GM18502 (cell line): Measurements from ENCODE around the gene APMAP.

Experiments
- ATAC-seq: cut with Tn5 transposase; IDR thresholded peaks from one replicate; pipeline ENCODE4 v1.9.1; 2021; ENCODE audit warnings: mild to moderate bottlenecking; ENCODE audit not compliant: unreplicated experiment, poor library complexity

APMAP gene

DNA sequence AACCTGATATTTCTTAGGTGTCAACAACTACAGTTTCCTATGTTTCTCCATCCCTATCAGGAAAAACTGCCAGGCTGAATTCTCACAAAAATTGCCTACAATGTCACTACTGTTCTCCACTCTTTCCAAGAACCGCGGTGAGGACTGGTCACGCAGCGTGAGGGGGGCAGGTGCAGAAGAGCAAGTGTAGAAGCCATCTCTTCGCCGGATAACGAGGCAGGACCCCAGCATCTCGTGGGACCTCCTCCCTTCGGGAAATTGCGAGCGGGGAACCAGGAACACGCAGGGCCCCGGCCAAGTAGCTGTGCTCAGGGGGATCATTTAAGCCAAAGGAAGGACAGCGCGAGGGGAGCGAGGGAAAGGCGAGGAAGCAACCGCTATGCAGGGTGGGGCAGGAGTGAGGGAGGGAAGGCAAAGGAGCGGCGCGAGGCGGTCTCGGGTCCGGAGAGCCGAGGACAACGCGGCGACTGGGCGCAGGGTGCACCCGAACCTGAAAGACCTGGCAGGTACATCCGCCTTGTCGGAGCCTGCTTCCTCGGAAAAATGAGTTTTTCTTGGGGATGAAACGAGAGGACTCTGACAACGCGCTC, 559 bp downstream of the APMAP start:
- ATAC-seq, result peak; percentile 33

DNA sequence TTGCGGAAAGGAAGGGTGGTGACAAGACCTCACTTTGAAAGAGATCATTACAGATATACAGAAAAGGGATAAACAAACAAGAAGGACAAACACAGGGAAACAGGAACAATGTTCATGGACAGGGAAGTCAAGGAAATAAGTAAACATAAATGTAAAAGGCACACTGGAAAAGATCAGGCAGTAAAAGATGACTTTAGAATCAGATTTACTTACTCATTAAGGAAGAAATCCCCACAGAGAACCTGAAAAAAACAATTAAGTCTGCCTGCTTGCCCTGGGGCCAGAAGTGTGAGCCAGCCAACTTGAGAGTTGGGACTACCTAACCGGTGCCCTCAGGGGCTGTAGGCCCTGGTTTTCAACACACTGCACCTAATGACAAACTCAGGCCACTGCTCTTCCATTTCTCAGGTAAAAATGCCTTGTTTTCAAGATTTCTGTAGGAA, 1.7 kb downstream of the APMAP start:
- ATAC-seq, result no peak

DNA sequence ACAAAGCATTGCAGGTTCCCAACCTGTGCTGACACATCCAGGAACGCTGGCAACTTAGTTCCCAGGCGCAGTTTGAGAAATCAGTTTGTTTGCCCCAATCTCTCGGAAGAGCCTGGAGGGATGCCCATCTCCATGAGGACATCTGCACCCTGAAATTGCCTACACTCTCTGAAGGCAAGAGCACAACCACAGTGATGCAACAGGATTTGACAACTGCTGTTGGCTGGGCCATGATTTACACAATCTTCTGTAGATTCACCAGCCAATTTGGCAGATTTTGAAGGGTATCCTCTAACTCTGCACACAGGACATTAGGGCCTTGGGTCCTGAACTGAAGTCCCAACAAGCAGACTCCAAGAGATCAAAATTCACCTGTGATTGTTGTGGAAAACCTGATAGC, 3.4 kb downstream of the APMAP start:
- ATAC-seq, result no peak

- no peak for ATAC-seq
Measured at GRCh38 chr20:24987873-24988835, 4.4 kb downstream of the APMAP start.

GRCh38 chr20:24987244-24987643, 5.3 kb downstream of the APMAP start:
- no peak for ATAC-seq

- ATAC-seq, result no peak
Measured at GRCh38 chr20:24986436-24987015, 6.0 kb downstream of the APMAP start.

DNA sequence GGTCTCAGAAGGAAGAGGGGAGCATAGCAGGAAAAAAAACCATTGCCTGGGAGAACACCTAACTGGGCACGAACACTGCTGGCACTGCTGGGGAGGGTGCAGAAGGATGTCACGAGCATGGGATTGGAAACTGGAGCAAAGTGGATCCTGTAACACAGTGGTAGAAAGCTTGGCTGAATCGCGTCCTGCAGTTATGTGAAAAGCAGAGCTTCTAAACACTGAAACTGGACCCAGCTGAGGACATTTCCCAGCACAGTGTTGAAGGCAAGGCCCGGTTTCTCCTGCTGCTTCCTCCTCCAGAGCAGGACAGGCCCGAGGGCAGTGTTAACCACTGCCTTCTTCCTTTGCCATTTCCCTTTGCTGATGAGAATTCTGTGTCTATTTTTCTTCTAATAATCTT, 6.7 kb downstream of the APMAP start:
- no peak for ATAC-seq

DNA sequence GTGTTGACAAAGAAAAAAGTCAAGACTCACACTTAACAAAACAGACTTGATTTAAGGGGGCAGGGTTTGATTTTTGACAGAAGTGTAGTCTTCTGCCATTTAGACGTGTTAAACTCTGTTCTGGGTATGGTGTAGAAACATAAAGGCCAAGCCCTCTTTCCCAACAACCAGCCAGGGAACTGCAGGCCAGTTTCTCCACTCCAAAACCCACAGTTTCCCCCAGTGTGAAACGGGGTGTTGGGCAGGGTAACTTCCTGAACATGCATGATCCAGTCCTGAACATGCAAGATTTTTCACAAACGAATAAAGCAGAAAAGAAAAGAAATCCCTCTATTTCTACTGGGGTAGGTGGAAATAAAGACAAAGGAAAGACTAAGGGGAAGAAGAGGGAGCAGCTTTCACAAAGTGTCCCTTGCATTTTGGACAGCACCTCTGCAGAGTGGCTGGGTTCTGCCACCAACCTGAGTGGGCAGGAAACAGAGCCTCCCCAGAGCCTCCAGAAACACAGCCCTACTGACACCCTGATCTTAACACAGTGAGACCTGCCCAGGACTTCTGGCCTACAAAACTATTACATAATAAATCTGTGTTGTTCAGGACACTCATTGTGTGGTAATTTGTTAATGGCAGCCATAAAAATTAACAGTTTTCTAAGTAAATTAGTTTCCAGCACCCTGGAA, 7.5 kb downstream of the APMAP start:
- ATAC-seq, result no peak

DNA sequence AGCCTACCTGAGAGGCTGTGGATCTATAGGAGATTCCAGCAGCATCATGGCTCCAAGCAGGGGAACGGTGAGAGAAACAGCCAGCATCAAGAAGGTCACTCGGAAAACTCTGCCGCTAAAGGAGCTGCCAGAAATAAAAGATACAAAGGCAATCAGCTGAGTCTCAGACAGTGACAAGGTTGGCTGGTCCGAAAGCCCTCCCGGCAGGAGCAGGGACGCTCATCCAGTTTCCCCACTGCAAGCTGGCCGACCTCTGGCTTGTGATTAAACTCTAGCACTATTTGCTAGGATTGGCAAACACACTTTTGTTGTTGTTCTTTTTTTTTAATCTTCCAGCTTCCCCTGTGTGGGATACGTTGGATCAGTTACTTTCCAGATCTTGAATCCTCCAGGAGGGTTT, 8.7 kb downstream of the APMAP start:
- ATAC-seq, result no peak

- no peak for ATAC-seq
Measured at GRCh38 chr20:24981790-24982189, 10.8 kb downstream of the APMAP start.

DNA sequence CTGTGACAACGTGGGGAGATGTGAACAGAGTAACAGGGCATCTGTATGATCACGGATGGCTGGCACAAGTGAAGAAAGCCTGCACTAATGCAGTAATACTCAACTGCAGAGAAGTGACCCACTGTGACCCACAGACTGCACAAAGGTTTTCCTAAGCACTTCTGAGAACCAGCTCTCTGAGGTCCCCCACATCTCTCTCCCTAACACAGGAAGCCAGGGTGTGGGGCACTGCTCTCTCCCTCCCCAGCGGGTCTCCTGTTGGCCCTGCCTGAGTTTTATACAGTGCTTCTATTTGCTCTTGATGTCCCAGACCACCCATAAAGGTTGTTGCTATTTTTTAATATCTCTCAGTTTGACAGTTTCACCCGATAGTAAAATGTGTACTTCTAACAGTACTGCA, 11.3 kb downstream of the APMAP start:
- no peak for ATAC-seq

- no peak for ATAC-seq
Measured at GRCh38 chr20:24980291-24981053, 12.1 kb downstream of the APMAP start.

- no peak for ATAC-seq
Measured at GRCh38 chr20:24979036-24979960, 13.3 kb downstream of the APMAP start.

DNA sequence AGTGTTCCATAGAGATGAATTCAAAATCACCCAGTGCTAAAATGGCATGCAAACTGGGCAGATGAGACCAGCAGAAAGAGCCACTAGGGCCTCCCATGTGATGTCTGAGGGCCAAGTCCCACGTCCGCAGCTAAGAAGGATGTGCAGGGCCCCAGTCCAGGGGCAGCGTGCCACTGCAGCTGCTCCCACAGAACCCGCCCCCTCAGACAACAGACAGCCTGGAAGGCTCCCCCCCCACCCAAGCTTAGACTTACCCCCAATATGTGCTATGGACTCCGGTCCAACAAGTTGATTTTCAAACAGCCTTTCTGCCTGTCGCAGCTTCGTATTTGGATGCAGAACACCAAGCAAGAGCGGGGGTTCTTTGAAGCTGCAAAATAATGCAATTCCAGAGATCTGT, 14.0 kb downstream of the APMAP start:
- no peak for ATAC-seq

- ATAC-seq, result no peak
Measured at GRCh38 chr20:24977797-24978196, 14.8 kb downstream of the APMAP start.

DNA sequence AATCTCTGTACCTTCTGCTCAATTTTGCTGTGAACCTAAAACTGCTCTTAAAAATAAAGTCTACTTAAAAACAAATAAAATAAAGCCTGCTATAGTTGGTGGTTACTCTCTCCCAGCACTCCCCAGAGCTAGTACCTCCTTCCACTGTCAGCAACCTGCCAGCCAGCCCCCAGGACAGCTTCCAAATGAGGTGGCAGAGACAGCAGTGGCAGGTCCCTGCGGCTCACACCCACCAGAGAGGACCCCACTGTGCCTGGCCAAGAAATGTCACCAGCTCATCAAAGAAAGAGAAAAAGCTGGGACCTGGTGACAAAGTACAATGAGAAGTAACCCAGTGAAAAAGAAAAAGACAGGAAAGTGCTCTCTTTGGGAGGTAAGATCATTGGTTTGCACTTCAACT, 15.2 kb downstream of the APMAP start:
- no peak for ATAC-seq

- ATAC-seq, result no peak
Measured at GRCh38 chr20:24972341-24972740, 20.2 kb downstream of the APMAP start.

GRCh38 chr20:24971376-24972101, 21.0 kb downstream of the APMAP start:
- no peak for ATAC-seq
